Brain microvascular endothelial cell (primary cell): ENCODE results near the gene NAA10.
A peak's percentile ranks its signal among the peaks of the same experiment; 100 is the strongest.

Experiments used
- DNase-seq: peaks from one replicate; pipeline ENCODE4 v3.0.0-alpha.2; 2020
- H3K27ac ChIP-seq: fragments of 250-450 bp; sonication (Bioruptor Pico); 2 replicates; pipeline ENCODE4 v1.5.1; 2020; ENCODE audit warnings: mild to moderate bottlenecking, moderate library complexity
- H3K27me3 ChIP-seq: fragments of 250-450 bp; sonication (Bioruptor Pico); replicated peaks from 2 replicates; pipeline ENCODE4 v1.5.1; 2020; ENCODE audit warnings: mild to moderate bottlenecking
- H3K36me3 ChIP-seq: fragments of 250-450 bp; sonication (Bioruptor Pico); replicated peaks from 2 replicates; pipeline ENCODE4 v1.5.1; 2020; ENCODE audit warnings: mild to moderate bottlenecking
- H3K4me3 ChIP-seq: 2 replicates; pipeline ENCODE4 v1.5.1; 2011; ENCODE audit warnings: low read depth, mild to moderate bottlenecking, control low read depth, low read length, moderate library complexity
- CTCF ChIP-seq: IDR thresholded peaks from 2 replicates; pipeline ENCODE4 v1.5.1; 2011; ENCODE audit warnings: low read depth, mild to moderate bottlenecking, moderate library complexity, low read length, control low read depth, inconsistent platforms; ENCODE audit errors: missing control alignments
- in situ Hi-C: cut with HindIII; loops from 2 replicates; pipeline ENCODE4 v1.10.0; 2017; ENCODE audit warnings: low sequenced_read_pairs, low pct_ligation_motif_present

Gene NAA10

DNA sequence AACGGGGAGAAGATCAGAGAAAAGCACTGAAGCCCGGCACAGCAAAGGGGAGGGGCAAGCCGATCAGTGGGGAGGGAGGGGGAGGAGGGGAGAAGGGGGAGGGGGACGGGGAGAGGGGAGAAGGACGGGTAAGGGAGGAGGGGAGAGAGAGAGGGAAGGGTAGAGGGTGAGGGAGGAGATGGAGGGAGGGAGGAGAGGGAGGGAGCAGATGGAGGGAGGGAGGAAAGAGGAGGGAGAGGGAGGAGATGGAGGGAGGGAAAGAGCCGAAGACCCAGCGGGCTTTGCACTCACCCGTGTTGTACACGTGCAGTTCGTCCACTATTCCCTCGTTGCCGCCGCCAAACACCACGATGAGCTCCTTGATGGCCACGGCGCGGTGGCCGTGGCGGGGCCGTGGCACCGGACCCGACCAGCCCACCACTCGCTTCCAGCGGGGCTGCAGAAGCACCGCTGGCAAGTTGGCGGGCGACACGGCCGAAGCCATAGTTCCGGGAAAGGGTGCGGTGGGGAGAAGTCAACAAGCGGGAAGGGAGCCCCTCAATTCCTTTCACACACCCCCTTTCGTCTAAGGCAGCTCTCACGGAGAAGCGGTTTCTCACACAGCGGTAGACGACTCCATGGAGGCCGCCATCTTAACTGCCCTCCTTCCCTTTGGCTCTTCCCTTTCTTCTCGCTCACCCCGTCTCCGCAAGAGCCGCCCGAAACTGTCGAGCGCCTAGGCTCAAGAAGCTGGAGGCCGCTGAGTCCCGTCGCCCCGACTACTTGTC is 35.7 kb upstream of the NAA10 start:
- TF ChIP-seq CTCF: no peak
- no peaks in the 10 kb centered on the region for H3K27me3 ChIP-seq
- in situ Hi-C loops: no loop called here
- no peaks in the 10 kb centered on the region for H3K36me3 ChIP-seq
- H3K4me3 ChIP-seq: peak overlapping the region; percentile 87
- DNase-seq: peak; percentile 35
- peak overlapping the region; percentile 98 for H3K27ac ChIP-seq

GRCh38 chrX:153969904-153970356 is 35.1 kb upstream of the NAA10 start:
- Histone ChIP-seq H3K27ac (no peak overlapping the region), H3K27me3 (no peaks in the 10 kb centered on the region), H3K4me3 (peak overlapping the region; percentile 87), H3K36me3 (no peaks in the 10 kb centered on the region)
- in situ Hi-C loops: no loop called here
- TF ChIP-seq CTCF: no peak
- DNase-seq: no peak

- TF ChIP-seq CTCF: peak; percentile 17
- in situ Hi-C loops: no loop called here
- no peak for DNase-seq
- Histone ChIP-seq H3K36me3 (no peaks in the 10 kb centered on the region), H3K27ac (no peak overlapping the region), H3K4me3 (peak overlapping the region; percentile 87), H3K27me3 (no peaks in the 10 kb centered on the region)
Observed at GRCh38 chrX:153969125-153969903, 34.5 kb upstream of the NAA10 start.

DNA sequence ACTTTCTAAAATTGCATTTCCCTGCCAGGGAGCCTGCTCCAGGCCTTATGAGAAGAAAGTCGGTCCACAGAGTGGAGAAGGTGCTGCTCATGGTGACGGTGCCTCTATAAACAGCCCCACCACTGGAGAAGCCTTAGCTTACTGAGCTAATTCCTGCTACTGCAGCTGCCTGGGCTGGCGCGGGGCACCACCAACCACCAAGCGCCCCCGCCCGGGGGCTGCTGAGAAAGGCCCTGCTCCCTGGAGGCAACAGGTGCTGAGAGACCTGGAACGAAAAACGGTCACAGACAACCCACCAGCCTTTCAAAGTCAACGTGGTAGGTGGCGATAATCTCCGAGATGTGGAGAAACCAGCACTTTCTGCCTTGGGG is 33.9 kb upstream of the NAA10 start:
- no peaks in the 10 kb centered on the region for H3K27me3 ChIP-seq
- in situ Hi-C loops: no loop called here
- no peak overlapping the region for H3K27ac ChIP-seq
- DNase-seq: no peak
- H3K36me3 ChIP-seq: peaks cover 4% of the 10 kb centered on the region
- TF ChIP-seq CTCF: peak; percentile 25
- H3K4me3 ChIP-seq: peak overlapping the region; percentile 87

DNA sequence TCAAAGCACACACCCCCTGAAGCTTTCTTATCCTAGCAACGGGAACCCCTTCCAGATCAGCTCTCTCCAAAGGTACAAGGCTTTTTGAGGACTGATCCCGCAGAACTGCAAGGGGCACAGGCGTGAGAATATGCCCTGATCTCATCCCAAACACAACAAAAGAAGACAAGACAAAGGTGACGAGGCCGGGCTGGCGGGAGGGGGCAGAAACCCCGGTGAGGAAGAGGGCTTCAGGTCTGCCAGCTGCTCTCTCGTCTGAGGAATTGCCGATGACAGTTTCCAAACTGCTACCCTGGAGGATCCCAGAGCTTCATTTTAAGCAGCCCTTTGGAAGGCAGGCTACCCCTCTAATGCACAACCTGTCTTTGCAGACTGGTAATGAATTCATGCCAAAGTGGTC is 33.4 kb upstream of the NAA10 start:
- H3K4me3 ChIP-seq: no peak overlapping the region
- H3K36me3 ChIP-seq: peaks cover 9% of the 10 kb centered on the region
- no peak for DNase-seq
- no peak overlapping the region for H3K27ac ChIP-seq
- H3K27me3 ChIP-seq: no peaks in the 10 kb centered on the region
- in situ Hi-C loops: no loop called here
- TF ChIP-seq CTCF: no peak
